ENCODE measurements around the gene HIC1. TPM values are rescaled to one million over a fixed set of nuclear protein-coding genes. Genes with fewer than 3 reads are reported as not detected.

Gene HIC1
- polyA plus RNA-seq, 1 donor (not counting 4 experiments of a cell fraction or from before 2014, with no cell fraction given) = 0.64 TPM

- H3K9me1 ChIP-seq (ENCODE audit: control insufficient read depth, extremely low read depth, insufficient read depth, low read length) = no peaks in the 10 kb centered on the region
- TF ChIP-seq EZH2 (IDR thresholded peaks at IDR 0.05; ENCODE audit: low read length) = no peak
- TF ChIP-seq CTCF (optimal IDR thresholded peaks at IDR 0.05 in 1 of 3, IDR thresholded peaks at IDR 0.05 in 1 of 3, conservative IDR thresholded peaks at IDR 0.05 in 1 of 3; ENCODE audit: extremely low read depth in 1 of 3, insufficient read depth in 2 of 3, low read length in 3 of 3) = no peak
- H3K4me1 ChIP-seq (ENCODE audit: control insufficient read depth, extremely low read depth, insufficient read depth, low read length) = peaks cover 20% of the 10 kb centered on the region
- FAIRE-seq (no peak), DNase-seq (ENCODE audit: low read depth, low spot score) (no peak)
- peaks cover 0 to 5% of the 10 kb centered on the region in 2 experiments for H3K36me3 ChIP-seq (ENCODE audit: control insufficient read depth in 2 of 2, extremely low read depth in 1 of 2, insufficient read depth in 2 of 2, low read length in 2 of 2)
- H3K4me3 ChIP-seq (ENCODE audit: control insufficient read depth in 2 of 3, extremely low read depth in 1 of 3, insufficient read depth in 2 of 3, low read depth in 1 of 3, low read length in 3 of 3) = no peak overlapping the region
- H4K20me1 ChIP-seq (ENCODE audit: control insufficient read depth, extremely low read depth, insufficient read depth, low read length) = no peaks in the 10 kb centered on the region
- H3K4me2 ChIP-seq (ENCODE audit: control insufficient read depth, extremely low read depth, insufficient read depth, low read depth, low read length) = no peak overlapping the region
- H3K79me2 ChIP-seq (ENCODE audit: control insufficient read depth, insufficient read depth, low read length) = no peaks in the 10 kb centered on the region
- no peaks in the 10 kb centered on the region for H3K9me3 ChIP-seq (ENCODE audit: control insufficient read depth, low read depth, low read length)
- no peaks in the 10 kb centered on the region for H3K27me3 ChIP-seq (ENCODE audit: control insufficient read depth, extremely low read depth, insufficient read depth, low read length)
- no peak overlapping the region for H3K9ac ChIP-seq (ENCODE audit: control insufficient read depth, extremely low read depth, insufficient read depth, low read length)
- no peak overlapping the region for H2AFZ ChIP-seq (ENCODE audit: control insufficient read depth, low read length)
- H3K27ac ChIP-seq (ENCODE audit: control insufficient read depth, insufficient read depth, low read length) = no peak overlapping the region
- dilution Hi-C loops (cut with MboI; ENCODE audit: extremely low pct_ligation_motif_present, low sequenced_read_pairs) = no loop called here
Measured at GRCh38 chr17:2015314-2015713, 39.6 kb upstream of the HIC1 start.

GRCh38 chr17:2016494-2016893 lies 38.4 kb upstream of the HIC1 start:
- Histone ChIP-seq H3K9me1 (ENCODE audit: control insufficient read depth, extremely low read depth, insufficient read depth, low read length) (no peaks in the 10 kb centered on the region), H3K4me3 (ENCODE audit: control insufficient read depth in 2 of 3, extremely low read depth in 1 of 3, insufficient read depth in 2 of 3, low read depth in 1 of 3, low read length in 3 of 3) (no peak overlapping the region), H3K36me3 (ENCODE audit: control insufficient read depth in 2 of 2, extremely low read depth in 1 of 2, insufficient read depth in 2 of 2, low read length in 2 of 2) (peaks cover 0 to 5% of the 10 kb centered on the region in 2 experiments), H3K79me2 (ENCODE audit: control insufficient read depth, insufficient read depth, low read length) (no peaks in the 10 kb centered on the region), H3K9ac (ENCODE audit: control insufficient read depth, extremely low read depth, insufficient read depth, low read length) (no peak overlapping the region), H3K27ac (ENCODE audit: control insufficient read depth, insufficient read depth, low read length) (no peak overlapping the region), H4K20me1 (ENCODE audit: control insufficient read depth, extremely low read depth, insufficient read depth, low read length) (no peaks in the 10 kb centered on the region), H3K4me1 (ENCODE audit: control insufficient read depth, extremely low read depth, insufficient read depth, low read length) (peaks cover 17% of the 10 kb centered on the region), H3K9me3 (ENCODE audit: control insufficient read depth, low read depth, low read length) (no peaks in the 10 kb centered on the region), H2AFZ (ENCODE audit: control insufficient read depth, low read length) (no peak overlapping the region), H3K4me2 (ENCODE audit: control insufficient read depth, extremely low read depth, insufficient read depth, low read depth, low read length) (no peak overlapping the region), H3K27me3 (ENCODE audit: control insufficient read depth, extremely low read depth, insufficient read depth, low read length) (no peaks in the 10 kb centered on the region)
- no peak for DNase-seq (ENCODE audit: low read depth, low spot score)
- dilution Hi-C loops (cut with MboI; ENCODE audit: extremely low pct_ligation_motif_present, low sequenced_read_pairs) = no loop called here
- TF ChIP-seq CTCF (optimal IDR thresholded peaks at IDR 0.05 in 1 of 3, IDR thresholded peaks at IDR 0.05 in 1 of 3, conservative IDR thresholded peaks at IDR 0.05 in 1 of 3; ENCODE audit: extremely low read depth in 1 of 3, insufficient read depth in 2 of 3, low read length in 3 of 3) (no peak), EZH2 (IDR thresholded peaks at IDR 0.05; ENCODE audit: low read length) (no peak)
- no peak for FAIRE-seq
